HG02798 (cell line): Measurements from ENCODE around the gene PHOSPHO1.

Source experiments
- ATAC-seq: cut with Tn5 transposase; IDR thresholded peaks from one replicate; pipeline ENCODE4 v1.9.1; 2021; ENCODE audit warnings: mild to moderate bottlenecking; ENCODE audit not compliant: unreplicated experiment, poor library complexity

Gene PHOSPHO1

GRCh38 chr17:49247944-49248343, 17.4 kb upstream of the PHOSPHO1 start:
- no peak for ATAC-seq

- no peak for ATAC-seq
Observed at GRCh38 chr17:49244839-49245238, 14.3 kb upstream of the PHOSPHO1 start.

GRCh38 chr17:49242813-49243212, 12.2 kb upstream of the PHOSPHO1 start:
- ATAC-seq: no peak

GRCh38 chr17:49241692-49242397, 11.3 kb upstream of the PHOSPHO1 start:
- ATAC-seq: no peak

- ATAC-seq: no peak
Observed at GRCh38 chr17:49241040-49241439, 10.5 kb upstream of the PHOSPHO1 start.

GRCh38 chr17:49240619-49241018, 10.0 kb upstream of the PHOSPHO1 start:
- no peak for ATAC-seq

- no peak for ATAC-seq
Observed at GRCh38 chr17:49239963-49240362, 9.4 kb upstream of the PHOSPHO1 start.

GRCh38 chr17:49235896-49236295, 5.3 kb upstream of the PHOSPHO1 start:
- ATAC-seq: no peak

GRCh38 chr17:49234509-49235080, 4.0 kb upstream of the PHOSPHO1 start:
- no peak for ATAC-seq

GRCh38 chr17:49231563-49231894, 942 bp upstream of the PHOSPHO1 start:
- ATAC-seq: no peak

GRCh38 chr17:49229805-49230600, 584 bp downstream of the PHOSPHO1 start:
- no peak for ATAC-seq

GRCh38 chr17:49229076-49229804, 1.3 kb downstream of the PHOSPHO1 start:
- no peak for ATAC-seq

- ATAC-seq: no peak
Observed at GRCh38 chr17:49227436-49228261, 2.9 kb downstream of the PHOSPHO1 start.

GRCh38 chr17:49226771-49227435, 3.7 kb downstream of the PHOSPHO1 start:
- no peak for ATAC-seq

- no peak for ATAC-seq
Observed at GRCh38 chr17:49225554-49226236, 4.9 kb downstream of the PHOSPHO1 start.

- ATAC-seq: no peak
Observed at GRCh38 chr17:49224997-49225337, 5.6 kb downstream of the PHOSPHO1 start.

- no peak for ATAC-seq
Observed at GRCh38 chr17:49224198-49224996, 6.2 kb downstream of the PHOSPHO1 start.

- ATAC-seq: no peak
Observed at GRCh38 chr17:49223517-49224197, 6.9 kb downstream of the PHOSPHO1 start.
